Activated CD8-positive, alpha-beta memory T cell treated with anti-CD3 and anti-CD28 coated beads for 1 hour (primary cell): ENCODE results near the gene EIF2S3B.

ENCODE experiments used
- DNase-seq, 2 donors: peaks; one replicate each; pipeline ENCODE4 v3.0.0-alpha.2; 2020; ENCODE audit warnings: low read depth in 1 of 2; ENCODE audit errors: extremely low read depth in 1 of 2

EIF2S3B gene

GRCh38 chr12:10553148-10553547, 47.5 kb downstream of the EIF2S3B start:
- DNase-seq, result no peak

- DNase-seq, result peak in 1 of 2 donors; percentile 26
Observed at GRCh38 chr12:10554228-10554755, 48.6 kb downstream of the EIF2S3B start.

DNA sequence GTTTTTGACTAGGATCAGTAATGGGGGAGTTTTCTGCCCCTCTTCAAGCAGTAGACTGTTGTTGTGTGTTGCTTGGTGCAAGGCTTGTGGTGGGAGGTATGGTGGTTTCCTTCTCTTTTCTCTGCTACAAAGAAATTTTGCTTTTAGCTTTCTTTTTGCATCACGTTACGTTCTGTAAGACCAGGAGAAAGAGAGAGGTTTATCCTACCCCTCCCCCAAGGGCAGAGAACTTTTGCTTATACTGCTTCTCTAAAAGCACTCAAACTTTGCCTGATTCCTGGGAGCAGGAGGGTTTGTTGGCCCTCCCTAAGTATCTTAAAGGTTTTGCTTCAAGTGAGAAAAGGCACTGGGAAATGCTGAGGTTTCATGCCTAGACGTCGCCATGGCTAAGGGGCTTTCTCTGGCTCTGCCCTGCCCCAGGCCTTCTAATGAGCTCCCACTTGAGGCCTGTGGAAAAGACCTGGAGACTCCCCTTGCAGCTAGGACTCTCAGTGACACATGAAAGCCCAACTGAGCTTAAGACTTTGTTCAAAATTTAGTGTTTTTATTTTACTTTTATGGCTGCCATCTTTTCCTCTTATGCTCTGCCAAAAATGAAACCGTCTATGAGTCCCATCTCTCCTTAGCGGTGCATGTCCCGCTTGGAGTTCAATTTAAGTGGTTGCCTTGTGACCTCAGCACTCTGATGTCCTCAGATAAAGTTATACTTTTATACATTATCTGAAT, 49.2 kb downstream of the EIF2S3B start:
- peak in 1 of 2 donors; percentile 13 for DNase-seq

DNA sequence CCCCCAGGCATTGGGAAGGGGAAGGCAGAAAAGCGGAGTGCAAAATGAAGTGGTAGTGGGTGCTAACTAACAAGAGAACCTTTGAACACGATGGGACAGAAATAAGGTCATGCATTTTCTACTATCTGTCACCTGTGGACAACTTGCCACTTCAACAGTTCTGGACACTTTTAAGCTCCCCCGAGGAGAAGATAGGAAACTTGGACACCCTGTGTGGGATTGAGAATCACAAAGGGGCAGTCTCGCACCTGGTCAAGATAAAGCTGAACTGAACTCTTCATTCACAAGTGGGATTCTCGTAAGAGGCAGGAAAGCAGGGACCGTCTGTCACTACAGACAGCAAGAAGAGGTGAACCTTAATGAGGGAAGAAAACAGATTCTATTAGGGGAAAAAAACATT, 51.6 kb downstream of the EIF2S3B start:
- DNase-seq, result no peak

- DNase-seq, result no peak
Observed at GRCh38 chr12:10557766-10558165, 52.1 kb downstream of the EIF2S3B start.
